ENCODE results near the gene LRRC71.

Gene LRRC71

DNA sequence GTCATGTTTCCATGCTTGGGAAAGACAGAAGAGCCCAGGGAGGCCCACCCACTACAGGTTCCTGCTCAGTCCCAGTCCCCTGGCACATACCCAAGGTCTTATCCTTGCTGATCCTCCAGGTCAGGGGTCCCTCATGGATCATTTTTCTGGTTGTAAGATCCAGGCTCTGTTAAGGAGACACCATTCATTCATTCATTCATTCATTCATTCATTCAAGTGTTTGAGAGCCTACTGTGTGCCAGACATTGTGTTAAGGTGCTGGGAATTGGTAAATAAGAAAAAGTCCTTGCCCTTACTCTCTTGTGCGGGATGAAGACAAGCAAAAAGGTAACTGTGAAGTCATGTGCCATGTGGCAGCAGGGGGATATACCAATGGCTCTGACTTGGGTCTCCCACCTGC lies 23.8 kb downstream of the LRRC71 start:
- H2AFZ ChIP-seq (ENCODE audit: low read depth, low read length): no peak overlapping the region
- H3K4me2 ChIP-seq (ENCODE audit: insufficient read depth, low read length): no peak overlapping the region
- TF ChIP-seq, protein P1, sequence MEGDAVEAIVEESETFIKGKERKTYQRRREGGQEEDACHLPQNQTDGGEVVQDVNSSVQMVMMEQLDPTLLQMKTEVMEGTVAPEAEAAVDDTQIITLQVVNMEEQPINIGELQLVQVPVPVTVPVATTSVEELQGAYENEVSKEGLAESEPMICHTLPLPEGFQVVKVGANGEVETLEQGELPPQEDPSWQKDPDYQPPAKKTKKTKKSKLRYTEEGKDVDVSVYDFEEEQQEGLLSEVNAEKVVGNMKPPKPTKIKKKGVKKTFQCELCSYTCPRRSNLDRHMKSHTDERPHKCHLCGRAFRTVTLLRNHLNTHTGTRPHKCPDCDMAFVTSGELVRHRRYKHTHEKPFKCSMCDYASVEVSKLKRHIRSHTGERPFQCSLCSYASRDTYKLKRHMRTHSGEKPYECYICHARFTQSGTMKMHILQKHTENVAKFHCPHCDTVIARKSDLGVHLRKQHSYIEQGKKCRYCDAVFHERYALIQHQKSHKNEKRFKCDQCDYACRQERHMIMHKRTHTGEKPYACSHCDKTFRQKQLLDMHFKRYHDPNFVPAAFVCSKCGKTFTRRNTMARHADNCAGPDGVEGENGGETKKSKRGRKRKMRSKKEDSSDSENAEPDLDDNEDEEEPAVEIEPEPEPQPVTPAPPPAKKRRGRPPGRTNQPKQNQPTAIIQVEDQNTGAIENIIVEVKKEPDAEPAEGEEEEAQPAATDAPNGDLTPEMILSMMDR (IDR thresholded peaks at IDR 0.05; ENCODE audit: borderline replicate concordance, extremely low read depth, low read length, poor library complexity, severe bottlenecking): no peak
- TF ChIP-seq EZH2 (IDR thresholded peaks at IDR 0.05; ENCODE audit: borderline replicate concordance, low read depth, low read length, severe bottlenecking): no peak
- no peaks in the 10 kb centered on the region for H3K79me2 ChIP-seq (ENCODE audit: insufficient read depth, low read length)
- H3K9me3 ChIP-seq (ENCODE audit: insufficient read depth, low read length, severe bottlenecking): no peaks in the 10 kb centered on the region
- H3K4me1 ChIP-seq (ENCODE audit: insufficient read depth, low read length): no peaks in the 10 kb centered on the region
- peaks cover 24% of the 10 kb centered on the region for H3K27me3 ChIP-seq (ENCODE audit: insufficient read depth, low read length, poor library complexity)
- ATAC-seq (ENCODE audit: insufficient read depth, low read depth) (no peak), DNase-seq (no peak)
- H4K20me1 ChIP-seq (ENCODE audit: insufficient read depth, low read length): no peaks in the 10 kb centered on the region; the same call in 1 of the 2 replicates
- no peak overlapping the region for H3K9ac ChIP-seq (ENCODE audit: low read depth, low read length)
- H3K4me3 ChIP-seq (ENCODE audit: low read depth in 1 of 2, low read length in 2 of 2): no peak overlapping the region
- H3K27ac ChIP-seq (ENCODE audit: low read length): no peak overlapping the region
- no peaks in the 10 kb centered on the region for H3K36me3 ChIP-seq (ENCODE audit: insufficient read depth, low read length)

DNA sequence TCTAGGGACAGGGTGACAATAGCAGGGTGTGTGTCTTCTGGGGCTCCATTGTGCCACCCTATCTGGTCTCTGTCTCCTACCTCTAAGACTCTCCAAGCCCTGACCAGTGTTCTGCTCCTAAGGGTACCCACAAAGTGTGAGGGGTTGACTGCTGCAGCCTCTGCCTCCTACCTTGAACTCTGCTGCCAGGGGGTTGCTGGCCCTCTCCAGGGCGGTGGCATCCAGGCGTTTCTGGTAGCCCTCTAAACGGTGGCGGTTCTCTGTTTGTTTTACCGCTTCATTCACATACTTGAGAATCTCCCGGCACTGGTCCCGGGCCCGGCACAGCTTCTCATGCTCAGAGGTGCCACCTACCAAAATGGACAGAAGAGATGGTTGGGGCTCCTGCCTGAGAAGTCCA lies 24.4 kb downstream of the LRRC71 start:
- Histone ChIP-seq H3K4me2 (ENCODE audit: insufficient read depth, low read length) (no peak overlapping the region), H3K27me3 (ENCODE audit: insufficient read depth, low read length, poor library complexity) (peaks cover 22% of the 10 kb centered on the region), H3K79me2 (ENCODE audit: insufficient read depth, low read length) (no peaks in the 10 kb centered on the region), H3K4me3 (ENCODE audit: low read depth in 1 of 2, low read length in 2 of 2) (no peak overlapping the region), H2AFZ (ENCODE audit: low read depth, low read length) (no peak overlapping the region), H4K20me1 (ENCODE audit: insufficient read depth, low read length) (no peaks in the 10 kb centered on the region; the same call in 1 of the 2 replicates), H3K4me1 (ENCODE audit: insufficient read depth, low read length) (no peaks in the 10 kb centered on the region), H3K9ac (ENCODE audit: low read depth, low read length) (no peak overlapping the region), H3K36me3 (ENCODE audit: insufficient read depth, low read length) (no peaks in the 10 kb centered on the region), H3K9me3 (ENCODE audit: insufficient read depth, low read length, severe bottlenecking) (no peaks in the 10 kb centered on the region), H3K27ac (ENCODE audit: low read length) (no peak overlapping the region)
- TF ChIP-seq EZH2 (IDR thresholded peaks at IDR 0.05; ENCODE audit: borderline replicate concordance, low read depth, low read length, severe bottlenecking): no peak
- TF ChIP-seq, protein P1 (IDR thresholded peaks at IDR 0.05; ENCODE audit: borderline replicate concordance, extremely low read depth, low read length, poor library complexity, severe bottlenecking): no peak
- ATAC-seq (ENCODE audit: insufficient read depth, low read depth) (no peak), DNase-seq (no peak)

DNA sequence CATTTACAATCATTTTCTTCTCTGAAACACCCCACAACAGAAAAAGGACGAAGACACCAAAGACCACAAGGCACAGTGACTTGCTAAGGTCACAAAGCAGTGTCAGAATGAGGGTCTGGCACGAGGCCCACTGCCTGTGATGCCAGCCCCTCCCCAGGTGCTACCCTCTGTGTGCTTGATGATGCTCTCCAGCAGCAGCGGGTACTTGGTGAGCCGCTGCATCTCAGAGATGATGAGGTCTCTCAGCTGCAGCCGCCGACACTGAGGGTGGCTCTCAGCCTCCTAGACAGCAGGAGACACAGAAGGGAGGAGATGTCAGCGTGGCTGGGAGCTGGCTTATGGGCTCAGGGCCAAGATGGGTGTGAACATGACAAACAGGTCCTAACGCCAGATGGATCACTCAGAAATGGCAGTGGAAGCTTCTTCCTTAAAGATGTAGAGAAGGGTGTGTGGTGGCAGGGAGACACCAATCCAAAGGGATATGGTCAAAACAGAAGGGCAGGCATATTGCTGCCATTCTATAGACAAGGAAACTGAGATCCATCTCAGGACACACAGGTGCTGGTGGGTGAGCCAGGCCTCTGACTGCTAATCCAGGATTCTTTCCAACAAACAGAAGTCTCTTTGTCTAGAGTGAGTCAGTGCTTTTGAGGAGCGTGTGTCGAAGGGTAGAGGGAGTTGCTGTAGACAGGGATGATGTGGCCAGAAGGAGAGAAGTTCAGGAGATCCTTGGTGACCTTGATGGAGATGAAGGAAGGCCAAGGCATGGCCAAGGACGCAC lies 25.6 kb downstream of the LRRC71 start:
- Histone ChIP-seq H2AFZ (ENCODE audit: low read depth, low read length) (no peak overlapping the region), H4K20me1 (ENCODE audit: insufficient read depth, low read length) (no peaks in the 10 kb centered on the region; the same call in 1 of the 2 replicates), H3K4me1 (ENCODE audit: insufficient read depth, low read length) (no peaks in the 10 kb centered on the region), H3K36me3 (ENCODE audit: insufficient read depth, low read length) (no peaks in the 10 kb centered on the region), H3K79me2 (ENCODE audit: insufficient read depth, low read length) (no peaks in the 10 kb centered on the region), H3K27ac (ENCODE audit: low read length) (no peak overlapping the region), H3K4me3 (ENCODE audit: low read depth in 1 of 2, low read length in 2 of 2) (no peak overlapping the region), H3K9me3 (ENCODE audit: insufficient read depth, low read length, severe bottlenecking) (no peaks in the 10 kb centered on the region), H3K4me2 (ENCODE audit: insufficient read depth, low read length) (no peak overlapping the region), H3K9ac (ENCODE audit: low read depth, low read length) (no peak overlapping the region), H3K27me3 (ENCODE audit: insufficient read depth, low read length, poor library complexity) (peaks cover 21% of the 10 kb centered on the region)
- no peak for DNase-seq
- no peak for ATAC-seq (ENCODE audit: insufficient read depth, low read depth)
- no peak for TF ChIP-seq EZH2 (IDR thresholded peaks at IDR 0.05; ENCODE audit: borderline replicate concordance, low read depth, low read length, severe bottlenecking)
- TF ChIP-seq, protein P1 (IDR thresholded peaks at IDR 0.05; ENCODE audit: borderline replicate concordance, extremely low read depth, low read length, poor library complexity, severe bottlenecking): no peak
